DMS79 (cell line): ENCODE results near the gene SLIT1.
A peak's percentile ranks its signal among the peaks of the same experiment; 100 is the strongest.
"Not testable (repeated sequence)": the region's sequence is repeated elsewhere in the genome, so short reads cannot be mapped to it uniquely, and the experiment has no call there.

ENCODE experiments used
- DNase-seq: peaks from one replicate; lab custom pipeline; 2025; lab: John Stamatoyannopoulos, UW

Gene SLIT1

DNA sequence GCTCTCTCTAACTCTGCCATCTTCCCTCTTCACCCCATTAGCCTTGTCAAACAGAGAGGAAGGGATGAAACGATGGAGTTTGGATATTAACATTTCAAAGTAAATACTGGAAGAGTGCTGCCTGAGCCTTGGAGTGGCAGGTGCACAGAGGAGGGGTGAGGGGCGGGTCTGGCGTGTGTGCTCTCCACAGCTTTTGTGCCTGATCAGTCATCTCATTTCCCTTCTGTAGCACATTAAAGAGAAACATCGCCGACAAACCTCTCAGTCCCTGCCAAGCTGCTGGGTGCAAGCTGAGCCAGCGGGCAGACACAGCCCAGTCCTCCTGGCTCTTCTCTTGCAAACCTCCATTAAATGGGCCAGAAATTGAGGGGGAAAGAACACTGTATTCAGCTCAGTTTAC, 76.2 kb downstream of the SLIT1 start:
- peak; percentile 24 for DNase-seq

- no peak for DNase-seq
Measured at GRCh38 chr10:97107551-97107950, 78.2 kb downstream of the SLIT1 start.

- no peak for DNase-seq
Measured at GRCh38 chr10:97106207-97106606, 79.6 kb downstream of the SLIT1 start.

DNA sequence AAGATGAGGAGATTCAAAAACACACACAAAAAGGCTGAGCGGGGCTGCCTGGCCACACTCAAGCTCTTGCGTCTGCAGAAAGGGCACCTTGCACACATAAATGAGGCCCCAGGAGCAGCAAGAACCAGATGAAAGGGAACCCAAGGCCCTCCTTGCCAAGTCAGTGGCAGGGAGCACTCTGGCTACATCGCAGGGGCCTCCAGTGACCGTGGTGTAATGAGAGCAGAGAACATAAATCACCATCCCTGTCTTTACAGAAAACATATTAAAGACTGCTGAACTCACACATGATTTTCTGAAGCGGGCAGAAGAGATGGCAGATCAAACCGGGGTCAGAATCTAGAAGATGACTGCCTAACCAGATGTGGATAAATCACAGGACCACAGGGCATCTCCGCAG, 80.5 kb downstream of the SLIT1 start:
- DNase-seq, result no peak

DNA sequence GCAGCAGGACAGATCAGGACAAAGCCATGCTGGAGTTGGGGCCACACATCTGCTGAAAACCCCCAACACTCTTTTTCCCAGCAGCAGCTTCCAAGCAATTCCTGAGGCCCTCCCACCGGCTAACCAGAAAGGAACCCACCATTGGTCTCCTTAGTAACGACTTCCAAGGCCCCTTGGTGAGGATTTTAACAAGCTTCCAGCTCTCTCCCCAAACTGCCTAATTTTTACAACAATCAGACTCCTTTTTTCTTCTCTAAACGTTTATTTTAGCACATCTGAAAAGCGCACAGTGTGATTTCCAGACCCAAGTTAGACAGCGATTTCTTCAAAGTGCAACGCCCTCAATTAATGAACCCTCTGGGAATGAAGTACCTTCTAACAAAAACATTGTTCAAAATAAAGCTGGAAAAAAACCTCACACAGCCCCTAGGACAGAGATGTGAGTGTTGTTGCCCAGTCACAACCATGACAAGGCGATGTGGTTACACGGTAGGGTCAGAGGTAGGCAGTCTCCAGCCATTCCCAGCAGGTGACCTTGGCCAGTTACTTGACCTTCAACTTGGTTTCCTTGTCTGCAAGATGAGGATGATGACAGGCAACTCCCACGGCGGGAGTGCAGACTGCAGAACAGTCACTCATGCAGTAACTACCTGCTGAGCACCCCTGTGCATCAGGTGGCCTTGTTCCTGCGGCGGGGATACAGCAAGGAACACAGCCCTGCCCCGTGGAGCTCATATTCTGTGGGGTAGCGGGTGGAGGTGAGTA, 82.3 kb downstream of the SLIT1 start:
- no peak for DNase-seq

DNA sequence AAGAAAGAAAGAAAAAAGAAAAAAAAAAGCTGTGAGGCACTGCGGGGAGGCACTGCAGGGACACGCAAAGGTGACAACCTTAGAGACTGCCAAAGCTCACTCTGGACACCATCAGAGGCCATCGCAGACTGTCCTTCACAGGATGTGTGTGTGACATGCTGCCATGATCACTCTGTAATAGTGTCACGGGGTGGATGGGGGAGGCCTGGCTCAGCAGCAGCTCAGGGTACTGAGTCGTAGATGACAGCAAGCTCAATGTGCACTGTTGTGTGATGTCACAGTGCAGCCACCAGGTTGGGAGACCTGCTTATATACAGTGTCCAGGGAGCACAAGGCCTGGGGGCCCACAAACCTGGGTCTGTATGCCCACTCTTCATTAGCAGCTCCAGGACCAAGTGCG, 83.3 kb downstream of the SLIT1 start:
- no peak for DNase-seq

- DNase-seq, result no peak
Measured at GRCh38 chr10:97101166-97101940, 84.4 kb downstream of the SLIT1 start.

DNA sequence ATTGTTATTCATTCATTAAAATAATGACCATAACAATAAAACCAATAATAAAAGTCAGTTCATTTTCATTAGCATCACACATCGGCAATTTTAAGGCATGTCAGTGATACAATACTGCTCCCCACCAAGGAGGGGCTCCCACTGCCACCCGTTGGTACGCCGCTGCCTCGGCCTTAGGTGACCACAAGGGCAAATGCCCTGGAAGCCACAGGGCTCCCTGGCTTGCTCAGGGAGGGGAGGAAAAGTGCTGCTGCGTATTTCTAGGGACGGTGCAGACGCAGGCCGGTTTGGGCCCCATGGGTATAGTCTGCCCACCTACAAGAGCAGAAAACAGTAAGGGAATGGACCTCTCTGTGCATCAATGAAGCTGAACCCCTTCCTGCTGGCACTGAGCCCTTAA, 85.1 kb downstream of the SLIT1 start:
- DNase-seq, result no peak

GRCh38 chr10:97099868-97100267, 85.9 kb downstream of the SLIT1 start:
- no peak for DNase-seq

DNA sequence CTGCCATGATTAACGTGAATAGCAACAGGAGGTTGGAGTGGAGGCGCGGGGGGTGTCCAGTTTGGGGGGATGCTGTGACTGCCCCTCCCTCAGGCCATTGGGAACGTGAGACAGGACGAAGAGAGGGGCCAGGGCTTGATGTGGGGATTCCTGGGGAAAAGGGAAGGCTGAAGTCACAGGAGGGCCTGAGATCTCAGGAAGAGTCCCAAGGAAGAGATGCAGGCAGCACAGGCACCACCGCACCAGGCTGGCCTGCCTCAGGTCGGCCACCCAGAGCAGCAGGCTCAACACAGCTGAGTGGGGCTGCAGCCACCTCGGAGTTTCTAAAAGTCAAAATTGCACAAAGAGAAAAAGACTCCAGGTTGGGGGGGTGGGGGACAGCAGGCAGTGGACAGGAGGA, 86.7 kb downstream of the SLIT1 start:
- no peak for DNase-seq

GRCh38 chr10:97097084-97097433, 88.7 kb downstream of the SLIT1 start:
- DNase-seq, result no peak

DNA sequence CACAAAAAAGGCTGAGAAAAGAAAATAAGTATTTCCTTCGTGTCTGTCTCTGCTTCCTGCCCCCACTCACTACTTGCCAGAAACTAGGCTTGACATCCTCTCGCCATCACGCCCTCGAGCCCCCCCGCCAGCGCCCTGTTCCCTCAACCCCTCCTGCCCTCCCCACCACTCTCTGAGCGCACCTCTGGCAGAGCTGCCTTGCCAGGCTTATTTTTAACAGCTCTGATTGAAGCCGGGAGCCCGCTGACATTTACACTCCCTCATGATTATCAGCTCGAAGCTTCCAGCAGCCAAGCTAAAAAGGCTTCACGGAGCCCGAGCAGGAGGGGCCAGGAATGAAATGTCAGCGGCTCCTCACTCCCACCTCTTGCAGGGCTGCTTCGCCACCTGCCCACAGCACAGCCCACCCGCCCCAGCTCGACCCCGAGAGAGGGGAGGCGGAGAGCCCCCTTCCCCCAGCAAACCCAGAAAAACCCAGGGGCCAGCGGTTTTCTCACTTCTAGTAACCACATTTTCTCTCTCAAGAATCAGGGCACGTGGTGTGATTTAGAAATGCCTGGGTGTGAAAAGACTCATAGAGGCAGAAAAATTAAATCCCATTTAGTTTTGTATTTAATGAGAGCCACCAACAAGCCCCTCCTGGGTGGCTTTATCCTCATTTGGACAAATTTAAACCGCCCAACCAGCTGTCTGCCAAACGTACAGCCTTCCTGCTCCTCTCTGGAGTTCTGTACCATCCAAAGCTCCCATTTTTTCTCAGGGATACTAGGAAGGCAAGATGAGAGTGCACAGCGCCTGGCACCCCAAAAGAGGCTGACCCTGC, 89.3 kb downstream of the SLIT1 start:
- no peak for DNase-seq

- DNase-seq, result no peak
Measured at GRCh38 chr10:97095701-97096260, 90.0 kb downstream of the SLIT1 start.

- DNase-seq, result no peak
Measured at GRCh38 chr10:97090644-97091043, 95.1 kb downstream of the SLIT1 start.

- DNase-seq, result no peak
Measured at GRCh38 chr10:97090035-97090434, 95.7 kb downstream of the SLIT1 start.

DNA sequence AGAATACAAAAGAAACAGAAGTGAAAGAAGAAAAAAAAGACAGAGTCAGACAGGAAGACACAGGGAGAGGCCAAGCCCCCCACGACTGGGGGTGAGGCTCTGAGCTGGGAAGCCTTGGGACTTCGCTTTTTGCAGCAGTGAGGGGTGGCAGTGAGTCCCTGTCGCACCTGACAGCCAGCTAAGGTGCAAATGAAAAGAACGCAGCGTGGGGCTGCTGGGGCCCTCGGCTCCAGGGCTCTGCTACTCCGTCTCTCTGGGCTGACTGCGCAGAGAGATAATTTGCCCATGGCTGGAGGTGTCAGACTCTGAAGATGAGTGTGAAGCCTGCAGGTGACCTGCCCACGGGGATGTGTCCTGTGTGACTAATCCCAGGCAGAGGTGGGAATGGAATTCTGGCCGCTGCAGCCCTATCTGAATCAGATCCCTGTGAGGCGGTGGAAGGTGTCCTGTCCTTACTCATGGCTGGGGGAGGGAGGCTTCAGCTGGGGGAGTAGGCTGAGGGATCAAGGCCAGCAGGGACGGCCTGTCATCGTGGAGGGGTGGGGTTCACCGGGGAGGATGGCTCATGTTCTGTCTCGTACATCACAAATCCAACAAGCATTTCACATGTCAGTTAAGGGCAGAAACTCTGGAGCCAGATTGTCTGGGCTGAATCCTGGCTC, 96.4 kb downstream of the SLIT1 start:
- no peak for DNase-seq

DNA sequence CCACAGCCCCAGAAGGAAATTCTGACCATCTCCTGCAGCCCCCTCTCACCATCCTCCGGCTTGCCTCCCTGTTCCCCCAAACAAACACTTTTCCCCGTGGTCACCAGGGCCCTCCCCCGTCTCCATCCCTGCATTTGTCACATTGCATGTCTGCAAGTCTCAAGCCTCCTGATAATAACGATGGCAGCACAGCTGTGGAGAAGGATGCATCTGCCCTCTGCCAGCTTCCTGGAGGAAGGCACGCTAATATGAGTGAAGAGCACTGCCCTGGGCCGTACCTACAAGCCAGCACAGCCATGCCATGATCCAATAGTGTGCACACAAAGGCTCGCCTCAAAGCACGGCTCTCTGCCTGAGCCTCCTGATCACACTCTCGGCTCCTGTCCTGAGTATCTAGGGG, 98.5 kb downstream of the SLIT1 start:
- DNase-seq, result no peak

- no peak for DNase-seq
Measured at GRCh38 chr10:97086530-97086929, 99.2 kb downstream of the SLIT1 start.

- DNase-seq, result no peak
Measured at GRCh38 chr10:97083228-97083829, 102.4 kb downstream of the SLIT1 start.

DNA sequence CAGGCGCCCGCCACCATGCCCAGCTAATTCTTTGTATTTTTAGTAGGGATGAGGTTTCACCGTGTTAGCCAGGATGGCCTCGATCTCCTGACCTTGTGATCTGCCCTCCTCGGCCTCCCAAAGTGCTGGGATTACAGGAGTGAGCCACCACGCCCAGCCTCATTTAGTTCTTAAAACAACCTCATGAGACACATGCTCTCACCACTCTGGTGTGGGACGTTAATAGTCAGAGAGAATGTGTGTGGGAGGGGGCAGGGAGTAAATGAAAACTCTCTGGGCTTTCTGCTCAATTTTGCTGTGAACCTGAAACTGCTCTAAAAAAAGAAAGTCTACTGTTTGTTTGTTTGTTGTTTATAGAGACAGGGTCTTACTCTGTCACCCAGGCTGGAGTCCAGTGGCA, 103.2 kb downstream of the SLIT1 start:
- not testable (repeated sequence) for DNase-seq

DNA sequence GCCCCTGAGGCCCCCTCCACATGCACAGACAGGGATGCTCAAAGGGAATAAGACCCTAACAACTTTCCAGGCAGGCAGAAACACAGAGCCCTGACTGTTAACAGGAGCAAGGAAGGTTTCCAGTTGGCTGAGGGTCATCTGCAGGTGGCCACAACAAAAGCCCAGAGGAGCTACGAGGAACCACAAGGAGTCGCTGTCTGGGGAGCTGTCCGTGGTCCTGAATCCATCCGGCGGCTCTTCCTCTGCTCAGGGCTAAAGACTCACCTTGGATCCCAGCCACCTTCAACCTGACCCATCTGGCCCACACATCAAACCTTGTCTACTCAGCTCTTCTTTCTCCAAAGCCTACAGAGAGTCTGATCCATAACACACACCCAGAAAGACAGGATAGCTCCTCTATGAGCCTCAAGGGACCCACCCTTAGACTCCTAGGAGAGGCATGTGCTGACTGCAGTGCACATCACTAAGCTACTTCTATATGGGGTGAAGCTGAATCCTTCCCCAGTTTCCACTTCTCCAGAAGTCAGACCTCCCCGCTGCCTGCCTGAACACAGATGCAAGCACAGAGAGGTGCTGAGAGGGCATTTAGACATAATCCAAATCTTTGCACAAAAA, 104.0 kb downstream of the SLIT1 start:
- no peak for DNase-seq
